K562 (cell line): ENCODE results near the gene GFOD2. TPM values are rescaled to one million over a fixed set of nuclear protein-coding genes. Genes with fewer than 3 reads are reported as not detected.

ENCODE experiments used
- BCOR ChIP-seq: fragments of 450-650 bp; IDR thresholded peaks from 2 replicates; pipeline ENCODE4 v1.6.1; 2016
- BRF1 ChIP-seq: IDR thresholded peaks from 3 replicates; pipeline ENCODE4 v1.6.1; 2011; ENCODE audit warnings: borderline replicate concordance, mild to moderate bottlenecking; ENCODE audit not compliant: insufficient read length; ENCODE audit errors: extremely low read depth
- CBX2 ChIP-seq: fragments of 200-600 bp; sonication (generic); IDR thresholded peaks from one replicate; pipeline ENCODE4 v1.6.1; 2012; ENCODE audit warnings: mild to moderate bottlenecking, low read length, inconsistent platforms; ENCODE audit not compliant: insufficient read depth, poor library complexity, severe bottlenecking
- COPS2 ChIP-seq: fragments of 450-650 bp; conservative IDR thresholded peaks from 2 replicates; pipeline ENCODE4 v1.6.1; 2016; ENCODE audit warnings: mild to moderate bottlenecking, moderate library complexity
- DIDO1 ChIP-seq: fragments of 450-650 bp; IDR thresholded peaks from 2 replicates; pipeline ENCODE4 v1.6.1; 2016; ENCODE audit warnings: low read depth, missing biosample characterization, missing genetic modification characterization
- ELF2 ChIP-seq: fragments of 250-450 bp; sonication (Bioruptor Pico); IDR thresholded peaks from 2 replicates; pipeline ENCODE4 v1.5.0; 2021; ENCODE audit warnings: mild to moderate bottlenecking
- EP400 ChIP-seq: fragments of 450-650 bp; IDR thresholded peaks from 2 replicates; pipeline ENCODE4 v1.6.1; 2017; ENCODE audit warnings: antibody characterized with exemption, mild to moderate bottlenecking, moderate library complexity
- JUND ChIP-seq, 2 experiments: IDR thresholded peaks; 2 replicates in 1 of 2; 3 replicates in 1 of 2; pipeline ENCODE4 v1.6.1; 2011; ENCODE audit warnings: borderline replicate concordance in 2 of 2, low read depth in 2 of 2, low read length in 2 of 2, improper control_type of control experiment in 1 of 2, missing biosample characterization in 1 of 2, missing genetic modification characterization in 1 of 2, missing genetic modification reagents in 1 of 2
- NBN ChIP-seq: fragments of 450-650 bp; IDR thresholded peaks from 2 replicates; pipeline ENCODE4 v1.6.1; 2016; ENCODE audit warnings: low read depth, mild to moderate bottlenecking
- NFATC3 ChIP-seq: fragments of 450-650 bp; IDR thresholded peaks from 2 replicates; pipeline ENCODE4 v1.6.1; 2017; ENCODE audit warnings: mild to moderate bottlenecking
- PURB ChIP-seq: sonication (generic); formaldehyde crosslinking; IDR thresholded peaks from 2 replicates; pipeline ENCODE4 v1.9.0; 2021; ENCODE audit warnings: low read depth, mild to moderate bottlenecking, missing genetic modification reagents
- SMARCA5 ChIP-seq: fragments of 450-650 bp; IDR thresholded peaks from 2 replicates; pipeline ENCODE4 v1.6.1; 2016
- SNRNP70 ChIP-seq: fragments of 200-400 bp; formaldehyde crosslinking; optimal IDR thresholded peaks from 2 replicates; pipeline ENCODE3; 2017; ENCODE audit warnings: low read depth, low read length
- SREBF1 ChIP-seq: fragments of 150-350 bp; IDR thresholded peaks from 2 replicates; pipeline ENCODE4 v1.6.1; 2014; ENCODE audit warnings: antibody characterized with exemption, low read depth, low read length, borderline replicate concordance
- TAF7 ChIP-seq: fragments of 450-650 bp; IDR thresholded peaks from 2 replicates; pipeline ENCODE4 v1.6.1; 2016; ENCODE audit warnings: missing genetic modification characterization, missing compliant biosample characterization
- TCF7L2 ChIP-seq: fragments of 150-350 bp; IDR thresholded peaks from 2 replicates; pipeline ENCODE4 v1.6.1; 2016; ENCODE audit warnings: low read depth, mild to moderate bottlenecking, low read length, moderate library complexity
- THRAP3 ChIP-seq: fragments of 450-650 bp; IDR thresholded peaks from 2 replicates; pipeline ENCODE4 v1.6.1; 2016; ENCODE audit warnings: mild to moderate bottlenecking, inconsistent platforms, borderline replicate concordance
- ZBTB1 ChIP-seq: sonication (generic); formaldehyde crosslinking; IDR thresholded peaks from 2 replicates; pipeline ENCODE4 v1.8.1; 2023; ENCODE audit warnings: missing genetic modification reagents, low read depth, mild to moderate bottlenecking, borderline replicate concordance
- ZBTB43 ChIP-seq: sonication (generic); formaldehyde crosslinking; IDR thresholded peaks from 2 replicates; pipeline ENCODE4 v1.8.0; 2023; ENCODE audit warnings: mild to moderate bottlenecking, missing genetic modification reagents
- ZNF212 ChIP-seq: fragments of 450-650 bp; formaldehyde crosslinking; IDR thresholded peaks from 2 replicates; pipeline ENCODE4 v1.4.0; 2020; ENCODE audit warnings: mild to moderate bottlenecking
- ZNF263 ChIP-seq: sonication (generic); formaldehyde crosslinking; IDR thresholded peaks from 2 replicates; pipeline ENCODE4 v1.8.0; 2022; ENCODE audit warnings: mild to moderate bottlenecking, missing genetic modification reagents, borderline replicate concordance
- ZNF436 ChIP-seq: fragments of 250-450, 450-650 bp; sonication (Bioruptor Pico); formaldehyde crosslinking; IDR thresholded peaks from 2 replicates; pipeline ENCODE4 v1.7.0; 2020; ENCODE audit warnings: mild to moderate bottlenecking
- ZNF609 ChIP-seq: sonication (generic); formaldehyde crosslinking; IDR thresholded peaks from 2 replicates; pipeline ENCODE4 v1.8.1; 2023; ENCODE audit warnings: missing genetic modification reagents, mild to moderate bottlenecking, borderline replicate concordance
- polyA plus RNA-seq, 8 experiments: library from polyadenylated mRNA; depleted of rRNA in 4 of 8; stranded (reverse) in 5 of 8; unstranded in 3 of 8; fragments of >200 nt; fragmentation: Nextera tagmentation in 2 of 8; fragmentation: Illumina TruSeq in 1 of 8; extraction: Ambion mirVana in 2 of 8; extraction: Trizol in 1 of 8; gene quantifications; 2 replicates each; pipeline versions ENCODE4 v1.2.1 to v1.2.3, GENCODE V29; 2011 to 2014; ENCODE audit warnings: inconsistent platforms in 1 of 8, missing spikeins in 1 of 8
- total RNA-seq, 7 experiments: library from RNA; depleted of rRNA in 6 of 7; stranded (reverse); fragments of >200 nt in 6 of 7; fragmentation: Illumina TruSeq in 2 of 7; extraction: Trizol in 2 of 7; gene quantifications; 2 replicates each; pipeline versions ENCODE4 v1.2.1 to v1.2.3, GENCODE V29; 2011 to 2021; ENCODE audit warnings: low replicate concordance in 1 of 7
- TF ChIP-seq, protein P1 (sequence below): fragments of 450-650 bp; IDR thresholded peaks from 2 replicates; pipeline ENCODE4 v1.6.1; 2016; ENCODE audit warnings: low read depth, mild to moderate bottlenecking, moderate library complexity

The GFOD2 gene
- total and polyA plus RNA-seq, 9 of the 15 experiments (the other 6 are each of a cell fraction or from before 2014, with no cell fraction given), result 1.9 to 15.8 (median 11.1) TPM

- TF ChIP-seq DIDO1 (tag), result 0 out of 2 replicates have a peak, but pooled peaks have one; percentile 25
- no peak for TF ChIP-seq CBX2
- TF ChIP-seq ZNF609 (CRISPR knock-in tag), result no peak
- no peak for TF ChIP-seq ZBTB1 (CRISPR knock-in tag)
- TF ChIP-seq NBN, result 0 out of 2 replicates have a peak, but pooled peaks have one; percentile 23
- TF ChIP-seq ZNF212 (CRISPR knock-in tag), result no peak
- no peak for TF ChIP-seq TCF7L2
- no peak for TF ChIP-seq TAF7 (tag)
- TF ChIP-seq SNRNP70, result no peak
- no peak for TF ChIP-seq NFATC3
- TF ChIP-seq, protein P1, sequence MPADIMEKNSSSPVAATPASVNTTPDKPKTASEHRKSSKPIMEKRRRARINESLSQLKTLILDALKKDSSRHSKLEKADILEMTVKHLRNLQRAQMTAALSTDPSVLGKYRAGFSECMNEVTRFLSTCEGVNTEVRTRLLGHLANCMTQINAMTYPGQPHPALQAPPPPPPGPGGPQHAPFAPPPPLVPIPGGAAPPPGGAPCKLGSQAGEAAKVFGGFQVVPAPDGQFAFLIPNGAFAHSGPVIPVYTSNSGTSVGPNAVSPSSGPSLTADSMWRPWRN, result no peak
- peak; percentile 11; the same call in 1 of the 2 replicates for TF ChIP-seq ZNF263 (CRISPR knock-in tag)
- TF ChIP-seq ELF2 (CRISPR knock-in tag), result no peak
- TF ChIP-seq SMARCA5, result no peak
- no peak for TF ChIP-seq PURB
- no peak for TF ChIP-seq ZBTB43 (CRISPR knock-in tag)
- TF ChIP-seq ZNF436 (CRISPR knock-in tag), result no peak
- no peak for TF ChIP-seq BCOR
- TF ChIP-seq THRAP3, result no peak
- peak; percentile 87 for TF ChIP-seq JUND (IDR thresholded peaks at IDR 0.05; ENCODE audit: borderline replicate concordance, low read depth, low read length)
- TF ChIP-seq JUND (tag; IDR thresholded peaks at IDR 0.05; ENCODE audit: borderline replicate concordance, low read depth, low read length), result peak; percentile 64; the same call in 1 of the 3 replicates
- no peak for TF ChIP-seq BRF1
- TF ChIP-seq EP400, result peak; percentile 6; the same call in 1 of the 2 replicates
- TF ChIP-seq SREBF1, result no peak
- no peak for TF ChIP-seq COPS2
Measured at GRCh38 chr16:67660564-67661028, 58.5 kb downstream of the GFOD2 start, which contains the start of gene PARD6A (continued).
